H9 (cell line): Measurements from ENCODE around the gene GSG1L. TPM values are rescaled to one million over a fixed set of nuclear protein-coding genes. Genes with fewer than 3 reads are reported as not detected.

Experiments
- DNase-seq: peaks from one replicate; pipeline ENCODE4 v3.0.0-alpha.2; 2017
- H2AFZ ChIP-seq: one replicate; pipeline ENCODE4 v1.6.1; 2013; ENCODE audit warnings: mild to moderate bottlenecking, low read length, control low read depth, moderate library complexity
- H2AK5ac ChIP-seq: 2 replicates; pipeline ENCODE4 v1.6.1; 2013; ENCODE audit warnings: low read length, control low read depth, mixed read lengths; ENCODE audit not compliant: insufficient read length
- H2BK120ac ChIP-seq: one replicate; pipeline ENCODE4 v1.6.1; 2013; ENCODE audit warnings: low read depth, mild to moderate bottlenecking, low read length, control low read depth, inconsistent platforms; ENCODE audit not compliant: poor library complexity, severe bottlenecking
- H2BK12ac ChIP-seq: 2 replicates; pipeline ENCODE4 v1.6.1; 2013; ENCODE audit warnings: low read length, control low read depth, mixed read lengths, low read depth; ENCODE audit not compliant: insufficient read length
- H2BK15ac ChIP-seq: 2 replicates; pipeline ENCODE4 v1.6.1; 2013; ENCODE audit warnings: low read depth, low read length, control low read depth
- H2BK20ac ChIP-seq: one replicate; pipeline ENCODE4 v1.6.1; 2013; ENCODE audit warnings: low read depth, mild to moderate bottlenecking, low read length, control low read depth, inconsistent platforms; ENCODE audit not compliant: poor library complexity, severe bottlenecking
- H2BK5ac ChIP-seq: 2 replicates; pipeline ENCODE4 v1.6.1; 2013; ENCODE audit warnings: low read length, control low read depth, mixed read lengths; ENCODE audit not compliant: insufficient read length
- H3K14ac ChIP-seq: 2 replicates; pipeline ENCODE4 v1.6.1; 2013; ENCODE audit warnings: low read length, control low read depth; ENCODE audit not compliant: insufficient read depth
- H3K18ac ChIP-seq: 2 replicates; pipeline ENCODE4 v1.6.1; 2013; ENCODE audit warnings: low read depth, mild to moderate bottlenecking, mixed read lengths, low read length, control low read depth; ENCODE audit not compliant: insufficient read length
- H3K23ac ChIP-seq: 2 replicates; pipeline ENCODE4 v1.6.1; 2013; ENCODE audit warnings: low read length, control low read depth, mixed read lengths, low read depth; ENCODE audit not compliant: insufficient read length
- H3K23me2 ChIP-seq: 2 replicates; pipeline ENCODE4 v1.6.1; 2013; ENCODE audit warnings: low read depth, mild to moderate bottlenecking, mixed read lengths, low read length, control low read depth; ENCODE audit not compliant: insufficient read length, poor library complexity, severe bottlenecking
- H3K27ac ChIP-seq: 2 replicates; pipeline ENCODE4 v1.5.1; 2013; ENCODE audit warnings: low read length, control low read depth, mixed read lengths, low read depth; ENCODE audit not compliant: insufficient read length
- H3K27me3 ChIP-seq: 2 replicates; pipeline ENCODE4 v1.6.1; 2013; ENCODE audit warnings: low read length, control low read depth, inconsistent platforms; ENCODE audit not compliant: insufficient read depth
- H3K4ac ChIP-seq: 2 replicates; pipeline ENCODE4 v1.6.1; 2013; ENCODE audit warnings: low read depth, mild to moderate bottlenecking, control low read depth, inconsistent platforms, low read length, moderate library complexity
- H3K4me1 ChIP-seq: 2 replicates; pipeline ENCODE4 v1.6.1; 2013; ENCODE audit warnings: low read length, control low read depth, inconsistent platforms; ENCODE audit not compliant: insufficient read depth
- H3K4me2 ChIP-seq: 2 replicates; pipeline ENCODE4 v1.6.1; 2013; ENCODE audit warnings: low read length, control low read depth, mixed read lengths; ENCODE audit not compliant: insufficient read length, insufficient read depth
- H3K56ac ChIP-seq: 2 replicates; pipeline ENCODE4 v1.6.1; 2013; ENCODE audit warnings: low read depth, mild to moderate bottlenecking, mixed read lengths, low read length, control low read depth; ENCODE audit not compliant: insufficient read length
- H3K79me1 ChIP-seq: 2 replicates; pipeline ENCODE4 v1.6.1; 2013; ENCODE audit warnings: low read depth, mild to moderate bottlenecking, moderate library complexity, low read length, control low read depth, inconsistent platforms; ENCODE audit not compliant: insufficient read depth, poor library complexity, severe bottlenecking
- H3K79me2 ChIP-seq: 2 replicates; pipeline ENCODE4 v1.6.1; 2013; ENCODE audit warnings: low read length, control low read depth, inconsistent platforms; ENCODE audit not compliant: insufficient read depth
- H3K9ac ChIP-seq: 2 replicates; pipeline ENCODE4 v1.6.1; 2013; ENCODE audit warnings: low read length, control low read depth, mixed read lengths; ENCODE audit not compliant: insufficient read length; ENCODE audit errors: extremely low read depth
- H3K9me3 ChIP-seq: one replicate; pipeline ENCODE4 v1.6.1; 2013; ENCODE audit warnings: low read depth, low read length, inconsistent platforms; ENCODE audit not compliant: control insufficient read depth
- H3T11ph ChIP-seq: one replicate; pipeline ENCODE4 v1.6.1; 2013; ENCODE audit warnings: mild to moderate bottlenecking, low read length, control low read depth, inconsistent platforms
- H4K20me1 ChIP-seq: one replicate; pipeline ENCODE4 v1.6.1; 2013; ENCODE audit not compliant: control insufficient read depth, insufficient read length, insufficient read depth
- H4K5ac ChIP-seq: 2 replicates; pipeline ENCODE4 v1.6.1; 2013; ENCODE audit warnings: low read depth, mild to moderate bottlenecking, mixed read lengths, low read length, control low read depth; ENCODE audit not compliant: insufficient read length
- H4K8ac ChIP-seq: replicated peaks from 2 replicates; pipeline ENCODE4 v1.6.1; 2013; ENCODE audit warnings: low read length, control low read depth, mixed read lengths, low read depth; ENCODE audit not compliant: insufficient read length
- H4K91ac ChIP-seq: 2 replicates; pipeline ENCODE4 v1.6.1; 2013; ENCODE audit warnings: low read depth, mild to moderate bottlenecking, moderate library complexity, mixed read lengths, low read length, control low read depth; ENCODE audit not compliant: insufficient read length
- H3K27ac Mint-ChIP-seq, 3 experiments: 2 replicates in 2 of 3; 3 replicates in 1 of 3; pipeline ENCODE4 v1.8.0; 2020 to 2021; ENCODE audit warnings: mixed read lengths in 3 of 3, mild to moderate bottlenecking in 1 of 3, moderate library complexity in 1 of 3
- H3K27me3 Mint-ChIP-seq: 2 replicates; pipeline ENCODE4 v1.8.0; 2021; ENCODE audit warnings: low read depth, mild to moderate bottlenecking, moderate library complexity, mixed read lengths
- H3K36me3 Mint-ChIP-seq, 3 experiments: 2 replicates in 2 of 3; 3 replicates in 1 of 3; pipeline ENCODE4 v1.8.0; 2020 to 2021; ENCODE audit warnings: low read depth in 3 of 3, mixed read lengths in 3 of 3; ENCODE audit not compliant: insufficient read depth in 1 of 3
- H3K4me1 Mint-ChIP-seq, 2 experiments: 2 replicates each; pipeline ENCODE4 v1.8.0; 2020; ENCODE audit warnings: mixed read lengths in 2 of 2
- H3K4me3 Mint-ChIP-seq, 2 experiments: 2 replicates in 1 of 2; 3 replicates in 1 of 2; pipeline ENCODE4 v1.8.0; 2020 to 2021; ENCODE audit warnings: mild to moderate bottlenecking in 2 of 2, mixed read lengths in 2 of 2, moderate library complexity in 1 of 2
- H3K9me3 Mint-ChIP-seq, 2 experiments: 2 replicates in 1 of 2; 3 replicates in 1 of 2; pipeline ENCODE4 v1.8.0; 2020; ENCODE audit warnings: mild to moderate bottlenecking in 2 of 2, mixed read lengths in 2 of 2, moderate library complexity in 1 of 2
- WGBS: extraction: QIAGEN DNeasy Blood & Tissue Kit; methylation state at CpG from one replicate; pipeline ENCODE4 v1.1.7; 2013; ENCODE audit warnings: missing lambda C conversion rate, low lambda C conversion rate, mixed read lengths; ENCODE audit not compliant: insufficient read length; ENCODE audit errors: extremely low coverage; 5-methylcytosine and 5-hydroxymethylcytosine counted together
- total RNA-seq: library from RNA; stranded (reverse); gene quantifications from 2 replicates; pipeline ENCODE4 v1.2.1, GENCODE V29; 2021
- TF ChIP-seq, protein P1 (sequence below): fragments of 200-600 bp; sonication (generic); conservative IDR thresholded peaks from 3 replicates; pipeline ENCODE4 v1.8.0; 2021; ENCODE audit warnings: antibody characterized with exemption, mild to moderate bottlenecking

Gene GSG1L
- total RNA-seq, 1 experiment from 2014 or later = 0.35 TPM

DNA sequence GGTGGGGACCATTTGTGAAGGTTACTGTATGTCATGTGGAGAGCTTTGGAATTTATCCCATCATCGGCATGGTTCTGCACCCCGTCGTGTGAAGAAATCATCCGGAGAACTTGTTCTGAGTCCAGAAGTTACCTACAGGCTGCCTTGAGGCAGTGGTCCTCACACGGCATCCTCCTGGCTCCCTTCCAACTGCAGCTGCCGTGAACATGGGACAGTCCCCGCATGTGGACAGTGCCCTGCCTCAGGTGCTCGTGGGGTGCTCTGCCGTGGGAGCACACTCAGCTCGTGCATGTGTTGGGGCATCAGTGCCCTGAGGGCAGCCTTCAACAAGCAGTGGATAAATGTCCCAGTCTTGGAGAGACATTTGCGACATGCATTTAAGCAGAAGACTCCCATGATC, 324.9 kb downstream of the GSG1L start:
- Histone ChIP-seq H4K20me1 (no peaks in the 10 kb centered on the region), H3K23me2 (no peaks in the 10 kb centered on the region), H3K4me2 (no peak overlapping the region), H4K8ac (no peak overlapping the region), H4K91ac (no peak overlapping the region), H3K14ac (no peak overlapping the region; the same call in 1 of the 2 replicates), H3K27me3 (no peaks in the 10 kb centered on the region), H2BK15ac (no peak overlapping the region), H3K9ac (no peak overlapping the region), H3K4me1 (no peaks in the 10 kb centered on the region), H3K9me3 (no peaks in the 10 kb centered on the region), H2BK20ac (no peak overlapping the region), H3T11ph (no peak overlapping the region), H3K79me1 (no peaks in the 10 kb centered on the region), H3K27ac (no peak overlapping the region), H2BK5ac (no peak overlapping the region), H4K5ac (no peak overlapping the region), H2AK5ac (no peak overlapping the region), H2BK12ac (no peak overlapping the region), H3K23ac (no peak overlapping the region), H3K4ac (no peak overlapping the region), H3K56ac (no peak overlapping the region), H2BK120ac (no peak overlapping the region), H3K18ac (no peak overlapping the region), H3K79me2 (no peaks in the 10 kb centered on the region), H2AFZ (no peak overlapping the region)
- Mint-ChIP-seq H3K4me3 (no peak overlapping the region), H3K9me3 (no peaks in the 10 kb centered on the region), H3K4me1 (no peaks in the 10 kb centered on the region; a peak in 1 of 4 replicates), H3K27ac (no peak overlapping the region), H3K27me3 (no peaks in the 10 kb centered on the region; the same call in none of the 2 replicates), H3K36me3 (peaks cover 0 to 8% (median 0%) of the 10 kb centered on the region in 3 experiments; a peak in 3 of 7 replicates)
- DNase-seq = no peak
- TF ChIP-seq, protein P1, sequence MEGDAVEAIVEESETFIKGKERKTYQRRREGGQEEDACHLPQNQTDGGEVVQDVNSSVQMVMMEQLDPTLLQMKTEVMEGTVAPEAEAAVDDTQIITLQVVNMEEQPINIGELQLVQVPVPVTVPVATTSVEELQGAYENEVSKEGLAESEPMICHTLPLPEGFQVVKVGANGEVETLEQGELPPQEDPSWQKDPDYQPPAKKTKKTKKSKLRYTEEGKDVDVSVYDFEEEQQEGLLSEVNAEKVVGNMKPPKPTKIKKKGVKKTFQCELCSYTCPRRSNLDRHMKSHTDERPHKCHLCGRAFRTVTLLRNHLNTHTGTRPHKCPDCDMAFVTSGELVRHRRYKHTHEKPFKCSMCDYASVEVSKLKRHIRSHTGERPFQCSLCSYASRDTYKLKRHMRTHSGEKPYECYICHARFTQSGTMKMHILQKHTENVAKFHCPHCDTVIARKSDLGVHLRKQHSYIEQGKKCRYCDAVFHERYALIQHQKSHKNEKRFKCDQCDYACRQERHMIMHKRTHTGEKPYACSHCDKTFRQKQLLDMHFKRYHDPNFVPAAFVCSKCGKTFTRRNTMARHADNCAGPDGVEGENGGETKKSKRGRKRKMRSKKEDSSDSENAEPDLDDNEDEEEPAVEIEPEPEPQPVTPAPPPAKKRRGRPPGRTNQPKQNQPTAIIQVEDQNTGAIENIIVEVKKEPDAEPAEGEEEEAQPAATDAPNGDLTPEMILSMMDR = no peak
- WGBS = no CpG with 5 or more reads among the region's 11 CpGs

Other genes starting within 250 kb of the GSG1L start
- gene XPO6, start 148.3 kb upstream of the GSG1L start, total RNA-seq = 124 and 130 TPM in 2 replicates
- gene SBK1, start 228.8 kb upstream of the GSG1L start, total RNA-seq = 65.5 and 69.7 TPM in 2 replicates